Measurements from ENCODE around the gene VGLL4.

DNA sequence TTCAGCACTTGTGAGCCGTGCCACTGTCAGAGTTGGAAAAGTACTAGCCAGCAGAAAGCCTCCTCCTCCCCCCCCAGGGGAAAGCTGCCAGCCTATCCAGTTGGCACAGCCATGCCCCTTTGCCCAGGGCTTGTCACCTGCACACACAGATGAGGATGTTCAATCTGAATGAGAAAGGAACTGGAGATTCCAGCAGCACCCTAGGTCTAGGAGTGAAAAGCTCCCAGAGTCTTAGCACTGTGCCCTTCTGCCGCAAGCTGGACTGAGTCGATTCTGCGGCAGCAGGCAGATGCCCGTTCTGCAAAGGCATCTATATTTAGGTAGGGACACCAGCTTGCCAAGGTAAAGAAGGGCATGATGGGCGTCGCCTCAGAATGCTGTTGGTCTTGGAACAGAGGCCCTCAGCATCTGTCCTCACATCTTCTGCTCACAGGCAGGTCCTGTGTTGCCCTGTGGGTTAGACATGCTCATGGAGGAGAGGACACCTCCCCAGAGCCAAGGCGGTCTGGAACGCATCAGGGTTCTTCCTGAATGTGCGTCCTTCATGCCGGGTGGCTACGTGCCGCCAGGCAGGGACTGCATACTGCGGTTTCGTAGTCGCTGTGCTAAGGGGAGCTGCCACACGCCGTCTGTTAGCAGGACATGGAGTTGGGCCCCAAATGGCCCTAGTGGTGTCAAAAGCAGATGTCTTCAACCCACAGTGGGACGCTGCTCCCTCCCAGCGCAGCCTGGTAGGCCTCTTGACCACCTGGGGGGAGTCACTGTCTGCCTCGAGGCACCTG, 109.5 kb downstream of the VGLL4 start:
- TF ChIP-seq, protein P1, sequence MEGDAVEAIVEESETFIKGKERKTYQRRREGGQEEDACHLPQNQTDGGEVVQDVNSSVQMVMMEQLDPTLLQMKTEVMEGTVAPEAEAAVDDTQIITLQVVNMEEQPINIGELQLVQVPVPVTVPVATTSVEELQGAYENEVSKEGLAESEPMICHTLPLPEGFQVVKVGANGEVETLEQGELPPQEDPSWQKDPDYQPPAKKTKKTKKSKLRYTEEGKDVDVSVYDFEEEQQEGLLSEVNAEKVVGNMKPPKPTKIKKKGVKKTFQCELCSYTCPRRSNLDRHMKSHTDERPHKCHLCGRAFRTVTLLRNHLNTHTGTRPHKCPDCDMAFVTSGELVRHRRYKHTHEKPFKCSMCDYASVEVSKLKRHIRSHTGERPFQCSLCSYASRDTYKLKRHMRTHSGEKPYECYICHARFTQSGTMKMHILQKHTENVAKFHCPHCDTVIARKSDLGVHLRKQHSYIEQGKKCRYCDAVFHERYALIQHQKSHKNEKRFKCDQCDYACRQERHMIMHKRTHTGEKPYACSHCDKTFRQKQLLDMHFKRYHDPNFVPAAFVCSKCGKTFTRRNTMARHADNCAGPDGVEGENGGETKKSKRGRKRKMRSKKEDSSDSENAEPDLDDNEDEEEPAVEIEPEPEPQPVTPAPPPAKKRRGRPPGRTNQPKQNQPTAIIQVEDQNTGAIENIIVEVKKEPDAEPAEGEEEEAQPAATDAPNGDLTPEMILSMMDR (IDR thresholded peaks at IDR 0.05) = no peak
- TF ChIP-seq POLR2A (IDR thresholded peaks at IDR 0.05) = no peak
